Fibroblast of upper back skin (primary cell): ENCODE data around the gene WBP1.

Source experiments
- DNase-seq: peaks from one replicate; pipeline ENCODE4 v3.0.0-alpha.2; 2013

WBP1 gene

DNA sequence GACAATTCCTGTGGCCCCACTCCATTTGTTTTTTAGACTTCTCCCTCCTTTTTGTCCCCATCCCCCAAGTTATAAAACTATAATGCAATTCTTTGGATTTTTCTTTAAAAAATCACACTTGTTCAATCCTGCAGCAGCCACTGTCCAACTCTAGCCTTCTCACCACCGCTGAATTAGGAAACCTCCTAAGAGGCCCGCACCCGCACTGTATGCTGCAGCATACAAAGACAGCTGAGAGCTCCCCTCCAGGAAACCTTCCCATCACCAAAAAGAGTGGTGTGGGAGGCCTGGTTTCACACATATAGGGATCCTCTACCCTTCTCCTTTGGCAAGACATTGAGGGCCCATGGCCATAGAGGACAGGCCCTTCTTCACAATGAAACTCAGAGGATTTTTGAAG lies 46.4 kb downstream of the WBP1 start:
- DNase-seq, result no peak

DNA sequence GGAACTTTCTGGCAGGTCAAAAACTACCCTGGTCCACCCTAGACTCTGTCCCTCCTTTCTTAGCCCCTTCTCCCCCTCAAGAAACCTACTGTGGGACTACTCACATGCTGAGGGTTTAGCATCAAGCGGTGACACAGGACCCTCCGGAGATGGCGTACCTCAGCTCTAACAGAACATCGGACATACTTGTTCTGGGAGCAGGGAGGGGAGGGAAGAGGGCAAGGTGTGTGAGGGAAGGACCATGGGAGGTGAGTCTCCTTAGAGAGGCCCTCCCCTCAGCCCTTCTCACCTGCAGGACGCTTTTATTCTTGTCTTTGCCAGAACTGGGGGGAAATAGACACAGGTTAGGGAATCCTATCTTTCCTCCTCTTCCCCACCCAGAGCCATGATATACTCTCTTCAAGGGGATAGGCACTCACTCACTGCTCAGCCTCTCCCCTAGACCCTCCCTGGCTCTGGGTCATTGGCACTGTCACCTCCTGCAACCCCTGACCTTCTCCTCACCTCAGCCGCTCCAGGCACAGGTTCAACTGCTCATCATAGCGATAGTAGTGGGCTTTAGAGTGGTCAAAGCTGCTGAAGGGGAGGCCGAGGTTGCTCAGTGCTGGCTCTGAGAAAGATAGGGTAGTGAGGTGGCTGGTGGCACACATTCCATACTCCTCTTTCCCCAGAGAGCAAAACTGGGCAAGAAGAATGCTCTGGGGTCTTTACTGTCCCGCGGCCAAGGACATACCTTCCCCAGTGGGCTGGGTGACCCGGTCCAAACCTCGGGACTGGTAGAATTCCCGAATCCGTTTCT lies 47.4 kb downstream of the WBP1 start:
- no peak for DNase-seq

DNA sequence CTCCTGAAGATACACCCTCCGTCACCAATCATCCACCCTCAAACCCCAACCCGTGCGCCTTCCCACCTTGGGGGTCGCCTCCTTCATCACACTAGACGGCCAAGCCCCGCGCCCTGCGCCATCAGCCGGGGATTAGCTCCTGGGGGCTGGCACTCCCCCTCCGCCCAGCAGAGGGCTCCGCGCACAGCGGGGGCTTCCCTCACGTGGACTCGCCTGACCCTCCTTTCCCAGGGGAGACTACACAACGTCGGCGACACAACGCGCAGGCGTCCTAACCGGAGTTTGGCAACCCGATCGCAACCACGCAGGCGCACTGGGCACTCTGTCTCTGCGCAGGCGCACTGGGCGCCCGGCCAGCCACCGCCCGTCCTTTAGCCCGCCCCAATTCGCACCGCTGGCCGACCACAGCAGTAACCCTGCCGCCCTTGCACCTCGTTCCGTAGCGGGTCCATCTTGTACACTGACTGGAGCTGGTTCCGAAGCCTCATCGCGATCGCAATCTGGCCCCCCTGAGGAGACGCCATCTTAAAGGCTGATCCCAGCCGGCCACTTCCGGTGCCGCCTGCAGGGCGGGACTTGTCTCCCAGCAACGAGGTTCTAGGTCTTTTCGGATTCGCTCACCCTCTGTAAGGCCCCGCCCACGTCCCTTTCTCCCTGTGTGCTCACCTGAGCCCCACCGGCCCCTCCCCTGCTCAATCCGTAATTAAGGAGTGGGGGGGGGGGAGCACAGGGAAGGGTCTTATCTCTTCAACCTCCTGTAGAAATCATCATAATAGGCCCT lies 49.1 kb downstream of the WBP1 start, which contains the start of gene PCGF1:
TSS of gene PCGF1 (minus strand) at position 551 of the 781 bp plus-strand sequence. CDS start at position 524, 27 bp downstream.
- DNase-seq, result peak; percentile 99

DNA sequence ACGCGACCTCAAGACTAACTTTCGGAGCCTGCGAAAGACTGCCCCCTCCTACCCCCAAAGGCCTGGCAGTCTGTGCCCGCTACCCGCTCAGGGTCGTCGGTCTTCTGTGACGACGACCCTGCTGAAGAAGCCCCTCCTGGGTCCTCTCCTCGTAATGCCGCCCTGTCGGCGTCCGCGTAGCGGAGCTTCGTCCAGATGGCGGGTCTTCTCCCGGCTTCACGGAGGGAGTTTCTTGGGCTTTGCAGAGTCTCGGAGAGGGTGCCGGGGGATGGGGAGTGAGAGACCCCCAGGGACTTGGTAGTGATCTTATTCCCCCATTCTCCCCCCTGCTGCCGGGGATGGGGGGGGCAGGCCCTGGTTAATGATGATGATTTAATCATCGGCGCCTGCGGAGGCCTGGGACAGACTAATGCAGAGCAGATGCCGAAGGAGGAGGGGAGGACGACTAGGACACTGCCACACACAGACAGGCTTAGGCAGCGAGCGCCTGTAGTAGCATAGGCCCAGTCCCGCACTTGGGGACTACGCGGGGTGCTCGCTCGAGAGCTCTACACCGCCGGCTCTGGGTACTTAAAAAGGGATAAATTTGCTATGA lies 49.8 kb downstream of the WBP1 start:
- DNase-seq, result peak; percentile 86

DNA sequence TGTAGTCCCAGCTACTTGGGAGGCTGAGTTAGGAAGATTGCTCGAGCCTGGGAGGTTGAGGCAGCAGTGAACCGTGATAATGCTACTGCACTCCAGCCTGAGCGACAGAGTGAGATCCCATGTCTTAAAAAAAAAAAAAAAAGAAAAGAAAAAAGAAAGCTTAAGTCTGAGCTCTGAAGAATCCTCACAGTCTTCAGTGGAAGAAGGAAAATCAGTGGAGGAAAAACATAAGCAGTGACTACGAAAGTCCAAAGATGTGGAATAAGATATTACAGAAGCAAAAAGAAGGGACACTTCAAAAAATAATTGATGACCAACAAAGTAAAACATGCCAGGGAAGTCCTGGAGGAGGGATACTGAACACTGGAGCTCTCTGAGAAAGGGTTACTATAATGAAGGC lies 52.0 kb downstream of the WBP1 start:
- DNase-seq, result no peak
